H1 (cell line): Measurements from ENCODE around the gene CCDC33. TPM values are rescaled to one million over a fixed set of nuclear protein-coding genes. Genes with fewer than 3 reads are reported as not detected.

Experiments used
- ATF2 ChIP-seq: IDR thresholded peaks from 2 replicates; pipeline ENCODE4 v1.6.1; 2012; ENCODE audit warnings: low read length, inconsistent platforms
- CBX5 ChIP-seq: fragments of 300-800, 300-1000 bp; sonication (generic); IDR thresholded peaks from 2 replicates; pipeline ENCODE4 v1.7.1; 2016; ENCODE audit warnings: antibody characterized with exemption, low read length, low read depth
- CHD2 ChIP-seq: IDR thresholded peaks from 2 replicates; pipeline ENCODE4 v1.6.1; 2012; ENCODE audit warnings: low read length, improper control_type of control experiment
- CTCF ChIP-seq, 3 experiments: IDR thresholded peaks; 1 replicate in 2 of 3; 2 replicates in 1 of 3; pipeline versions ENCODE4 v1.5.1 to v1.6.1; 2011; ENCODE audit warnings: low read length in 3 of 3, mild to moderate bottlenecking in 3 of 3, inconsistent platforms in 2 of 3, low read depth in 1 of 3, moderate library complexity in 1 of 3; ENCODE audit not compliant: insufficient read depth in 1 of 3; ENCODE audit errors: control extremely low read depth in 1 of 3
- SIX5 ChIP-seq: IDR thresholded peaks from 2 replicates; pipeline ENCODE4 v1.6.1; 2011; ENCODE audit warnings: mild to moderate bottlenecking, low read depth, low read length
- SRF ChIP-seq: IDR thresholded peaks from 2 replicates; pipeline ENCODE4 v1.6.1; 2011; ENCODE audit warnings: mild to moderate bottlenecking, low read depth, low read length, moderate library complexity
- polyA plus RNA-seq, 7 experiments: library from polyadenylated mRNA; depleted of rRNA in 3 of 7; stranded (reverse) in 5 of 7; unstranded in 2 of 7; fragments of >200 nt in 5 of 7; fragments of 200-250 nt in 2 of 7; gene quantifications; 1 replicate in 5 of 7; 2 replicates in 1 of 7; 4 replicates in 1 of 7; pipeline versions ENCODE4 v1.2.1 to v1.2.3, GENCODE V29; 2011 to 2013; ENCODE audit warnings: missing spikeins in 2 of 7, mixed read lengths in 2 of 7
- total RNA-seq: library from RNA; stranded (reverse); fragmentation: NEBNext Ultra II Directional; extraction: Animal tissue kit (Norgen Biotek cat#: 25700); gene quantifications from 2 replicates; pipeline ENCODE4 v1.2.1, GENCODE V29; 2021

CCDC33 gene
- total and polyA plus RNA-seq, 2 of the 8 experiments (the other 6 are each of a cell fraction or from before 2014, with no cell fraction given), result 2.0 to 2.7 TPM

DNA sequence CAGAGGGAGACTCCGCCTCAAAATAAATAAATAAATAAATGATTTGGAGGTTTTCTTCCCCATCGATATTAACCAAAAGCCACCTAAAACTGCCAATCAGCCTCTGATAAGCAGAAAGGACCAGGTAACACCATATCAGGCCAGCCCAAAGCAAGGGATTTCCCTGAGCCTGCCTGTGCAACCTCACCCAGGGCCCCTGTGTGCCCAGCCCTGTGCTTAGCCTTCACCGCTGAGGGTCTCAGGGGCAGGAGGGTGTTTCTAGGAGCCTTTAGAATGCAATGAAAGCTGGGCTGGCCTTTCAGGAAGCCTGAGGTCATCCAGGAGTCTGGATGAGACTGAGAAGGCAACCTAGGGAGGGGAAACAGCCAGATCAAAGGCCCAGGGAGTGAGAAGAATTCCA, 95.9 kb downstream of the CCDC33 start (continued):
- TF ChIP-seq CTCF (IDR thresholded peaks at IDR 0.05; ENCODE audit: control extremely low read depth in 1 of 3, insufficient read depth in 1 of 3, low read depth in 1 of 3, low read length in 3 of 3) (no peak), CBX5 (no peak), SRF (no peak), CHD2 (no peak), SIX5 (no peak), ATF2 (no peak)
